Endodermal cell (in vitro differentiated cells): ENCODE data around the gene CCDC160. TPM values are rescaled to one million over a fixed set of nuclear protein-coding genes. Genes with fewer than 3 reads are reported as not detected.
A peak's percentile ranks its signal among the peaks of the same experiment; 100 is the strongest.
"Not testable (repeated sequence)": the region's sequence is repeated elsewhere in the genome, so short reads cannot be mapped to it uniquely, and the experiment has no call there.

Experiments
- DNase-seq: peaks from one replicate; pipeline ENCODE4 v3.0.0-alpha.2; 2017
- H3K27ac ChIP-seq: 2 replicates; pipeline ENCODE4 v1.5.1; 2013; ENCODE audit warnings: mild to moderate bottlenecking, low read depth, low read length, moderate library complexity
- H3K27me3 ChIP-seq: 2 replicates; pipeline ENCODE4 v1.6.1; 2013; ENCODE audit warnings: mild to moderate bottlenecking, low read length, moderate library complexity; ENCODE audit not compliant: insufficient read depth, control insufficient read depth, poor library complexity, severe bottlenecking
- H3K36me3 ChIP-seq: 2 replicates; pipeline ENCODE4 v1.7.0; 2013; ENCODE audit warnings: mild to moderate bottlenecking, low read length, moderate library complexity; ENCODE audit not compliant: control insufficient read depth, insufficient read depth
- H3K4me1 ChIP-seq: one replicate; pipeline ENCODE4 v1.7.0; 2013; ENCODE audit warnings: low read length; ENCODE audit not compliant: control insufficient read depth, insufficient read depth
- H3K4me3 ChIP-seq: 2 replicates; pipeline ENCODE4 v1.5.1; 2013; ENCODE audit warnings: mild to moderate bottlenecking, low read length, moderate library complexity
- H3K9ac ChIP-seq: 2 replicates; pipeline ENCODE4 v1.6.1; 2013; ENCODE audit warnings: mild to moderate bottlenecking, low read length, moderate library complexity; ENCODE audit not compliant: poor library complexity, severe bottlenecking; ENCODE audit errors: extremely low read depth
- H3K9me3 ChIP-seq: 2 replicates; pipeline ENCODE4 v1.6.1; 2013; ENCODE audit warnings: mild to moderate bottlenecking, low read length, moderate library complexity; ENCODE audit not compliant: control insufficient read depth
- H3K27ac Mint-ChIP-seq: 2 replicates; pipeline ENCODE4 v1.8.0; 2020; ENCODE audit warnings: mixed read lengths
- H3K27me3 Mint-ChIP-seq: 2 replicates; pipeline ENCODE4 v1.8.0; 2021; ENCODE audit warnings: mild to moderate bottlenecking, mixed read lengths; ENCODE audit not compliant: insufficient read depth
- H3K36me3 Mint-ChIP-seq: 2 replicates; pipeline ENCODE4 v1.8.0; 2020; ENCODE audit warnings: low read depth, mixed read lengths
- H3K4me1 Mint-ChIP-seq: 2 replicates; pipeline ENCODE4 v1.8.0; 2020; ENCODE audit warnings: mixed read lengths
- H3K4me3 Mint-ChIP-seq: 2 replicates; pipeline ENCODE4 v1.8.0; 2020; ENCODE audit warnings: mild to moderate bottlenecking, moderate library complexity, mixed read lengths
- H3K9me3 Mint-ChIP-seq: 2 replicates; pipeline ENCODE4 v1.8.0; 2020; ENCODE audit warnings: mild to moderate bottlenecking, mixed read lengths
- CTCF ChIP-seq: fragments of 200-600 bp; sonication (generic); conservative IDR thresholded peaks from 2 replicates; pipeline ENCODE4 v1.5.0; 2021; ENCODE audit warnings: antibody characterized with exemption, mild to moderate bottlenecking
- WGBS, 2 experiments: methylation state at CpG; one replicate each; pipeline versions ENCODE4 v1.1.5 to v1.1.7; 2013; ENCODE audit warnings: missing lambda C conversion rate in 2 of 2, mixed read lengths in 1 of 2; ENCODE audit not compliant: insufficient coverage in 1 of 2, insufficient read length in 1 of 2; 5-methylcytosine and 5-hydroxymethylcytosine counted together
- total RNA-seq, 2 donors: library from RNA; stranded (reverse); fragmentation: NEBNext Ultra II Directional in 1 of 2; extraction: Animal tissue kit (Norgen Biotek cat#: 25700) in 1 of 2; gene quantifications; 2 replicates in 1 of 2; 3 replicates in 1 of 2; pipeline ENCODE4 v1.2.1, GENCODE V29; 2021

The CCDC160 gene
- total RNA-seq, 2 donors from 2014 or later, result 2.9 to 4.7 TPM

DNA sequence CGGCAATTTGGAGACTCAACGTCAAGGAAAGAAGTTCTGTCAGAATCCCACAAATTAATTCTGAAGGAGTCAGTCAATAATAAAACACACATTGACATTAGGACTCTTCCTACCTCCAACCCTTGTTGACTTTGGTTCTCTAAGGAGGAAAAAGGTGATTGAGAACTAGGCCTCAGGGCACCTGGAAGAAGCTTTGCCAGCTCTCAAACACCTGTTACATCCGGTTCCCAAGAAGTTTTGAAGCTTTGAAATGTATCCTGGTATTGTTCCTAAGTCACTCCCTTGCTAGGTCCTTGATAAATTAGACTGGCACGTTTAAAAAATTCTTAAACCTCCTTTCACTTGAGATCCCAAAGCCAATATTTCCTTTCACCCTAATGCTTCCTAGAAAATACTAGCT is 1.7 kb upstream of the CCDC160 start:
- no peaks in the 10 kb centered on the region for H3K36me3 Mint-ChIP-seq
- no peaks in the 10 kb centered on the region for H3K27me3 Mint-ChIP-seq
- DNase-seq, result no peak
- no peaks in the 10 kb centered on the region for H3K4me1 ChIP-seq
- no peaks in the 10 kb centered on the region for H3K27me3 ChIP-seq
- no peak overlapping the region for H3K27ac ChIP-seq
- H3K9me3 Mint-ChIP-seq, result peaks cover 34% of the 10 kb centered on the region
- no peak overlapping the region for H3K9ac ChIP-seq
- no peak overlapping the region for H3K27ac Mint-ChIP-seq
- H3K4me1 Mint-ChIP-seq, result peaks cover 12% of the 10 kb centered on the region
- H3K36me3 ChIP-seq, result no peaks in the 10 kb centered on the region
- no peak for TF ChIP-seq CTCF
- H3K4me3 Mint-ChIP-seq, result no peak overlapping the region
- no peak overlapping the region for H3K4me3 ChIP-seq
- WGBS, 2 experiments, result 83 to 93% methylated on average over 2 to 3 of the region's 4 CpGs
- H3K9me3 ChIP-seq, result no peaks in the 10 kb centered on the region

GRCh38 chrX:134238144-134238543 is 1.2 kb downstream of the CCDC160 start:
- not testable (repeated sequence) for H3K9me3 ChIP-seq, H3K36me3 ChIP-seq, H3K27ac ChIP-seq, H3K9ac ChIP-seq, H3K27ac Mint-ChIP-seq, DNase-seq, H3K36me3 Mint-ChIP-seq, H3K27me3 ChIP-seq, H3K27me3 Mint-ChIP-seq, H3K4me1 ChIP-seq
- peaks cover 24% of the 10 kb centered on the region for H3K9me3 Mint-ChIP-seq
- H3K4me3 ChIP-seq, result peak overlapping the region; percentile 77
- peak overlapping the region; percentile 64 for H3K4me3 Mint-ChIP-seq
- peaks cover 14% of the 10 kb centered on the region for H3K4me1 Mint-ChIP-seq
- WGBS, 2 experiments, result 81% methylated on average over 7 of the region's 9 CpGs; no CpG with 5 or more reads in 1 of the 2 experiments

DNA sequence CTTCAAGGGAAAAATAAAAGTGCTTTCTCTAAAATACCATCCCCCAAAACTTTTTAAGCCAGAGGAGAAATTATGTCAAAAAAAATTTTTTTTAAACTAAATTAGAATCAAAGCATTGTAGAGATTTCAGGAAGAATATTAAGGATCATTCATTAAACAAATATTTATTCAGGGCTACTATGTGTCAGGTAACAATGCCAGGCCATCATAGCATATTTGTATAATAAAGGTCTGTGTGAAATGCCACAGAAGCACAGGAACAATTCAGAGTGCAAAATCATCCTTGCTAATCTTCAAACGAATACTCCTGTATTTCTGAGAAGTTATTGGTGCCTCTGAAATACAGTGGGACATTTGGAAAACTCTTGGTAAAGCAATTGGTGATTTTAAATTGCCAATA is 2.0 kb downstream of the CCDC160 start:
- DNase-seq, result no peak
- Histone ChIP-seq H3K27me3 (no peaks in the 10 kb centered on the region), H3K36me3 (no peaks in the 10 kb centered on the region), H3K4me3 (no peak overlapping the region), H3K9me3 (no peaks in the 10 kb centered on the region), H3K9ac (no peak overlapping the region), H3K27ac (no peak overlapping the region), H3K4me1 (no peaks in the 10 kb centered on the region)
- Mint-ChIP-seq H3K9me3 (peaks cover 28% of the 10 kb centered on the region), H3K4me3 (peak overlapping the region; percentile 64), H3K27me3 (no peaks in the 10 kb centered on the region), H3K4me1 (peaks cover 14% of the 10 kb centered on the region), H3K36me3 (no peaks in the 10 kb centered on the region), H3K27ac (no peak overlapping the region)
- WGBS, 2 experiments, result 20% methylated on average over 1 of the region's 1 CpG; no CpG with 5 or more reads in 1 of the 2 experiments
- TF ChIP-seq CTCF, result no peak

GRCh38 chrX:134240209-134240608 is 3.2 kb downstream of the CCDC160 start:
- no peak overlapping the region for H3K4me3 Mint-ChIP-seq
- 17% methylated on average over 2 of the region's 2 CpGs; no CpG with 5 or more reads in 1 of the 2 experiments for WGBS, 2 experiments
- peak overlapping the region; percentile 9 for H3K27ac ChIP-seq
- DNase-seq, result no peak
- no peaks in the 10 kb centered on the region for H3K27me3 ChIP-seq
- no peaks in the 10 kb centered on the region for H3K36me3 ChIP-seq
- no peak overlapping the region for H3K9ac ChIP-seq
- peaks cover 28% of the 10 kb centered on the region for H3K9me3 Mint-ChIP-seq
- H3K36me3 Mint-ChIP-seq, result no peaks in the 10 kb centered on the region
- H3K4me3 ChIP-seq, result no peak overlapping the region
- H3K9me3 ChIP-seq, result no peaks in the 10 kb centered on the region
- H3K27ac Mint-ChIP-seq, result no peak overlapping the region
- H3K4me1 ChIP-seq, result no peaks in the 10 kb centered on the region
- TF ChIP-seq CTCF, result no peak
- H3K4me1 Mint-ChIP-seq, result peaks cover 14% of the 10 kb centered on the region
- no peaks in the 10 kb centered on the region for H3K27me3 Mint-ChIP-seq
